ENCODE data around the gene PPP1CA.

PPP1CA gene

DNA sequence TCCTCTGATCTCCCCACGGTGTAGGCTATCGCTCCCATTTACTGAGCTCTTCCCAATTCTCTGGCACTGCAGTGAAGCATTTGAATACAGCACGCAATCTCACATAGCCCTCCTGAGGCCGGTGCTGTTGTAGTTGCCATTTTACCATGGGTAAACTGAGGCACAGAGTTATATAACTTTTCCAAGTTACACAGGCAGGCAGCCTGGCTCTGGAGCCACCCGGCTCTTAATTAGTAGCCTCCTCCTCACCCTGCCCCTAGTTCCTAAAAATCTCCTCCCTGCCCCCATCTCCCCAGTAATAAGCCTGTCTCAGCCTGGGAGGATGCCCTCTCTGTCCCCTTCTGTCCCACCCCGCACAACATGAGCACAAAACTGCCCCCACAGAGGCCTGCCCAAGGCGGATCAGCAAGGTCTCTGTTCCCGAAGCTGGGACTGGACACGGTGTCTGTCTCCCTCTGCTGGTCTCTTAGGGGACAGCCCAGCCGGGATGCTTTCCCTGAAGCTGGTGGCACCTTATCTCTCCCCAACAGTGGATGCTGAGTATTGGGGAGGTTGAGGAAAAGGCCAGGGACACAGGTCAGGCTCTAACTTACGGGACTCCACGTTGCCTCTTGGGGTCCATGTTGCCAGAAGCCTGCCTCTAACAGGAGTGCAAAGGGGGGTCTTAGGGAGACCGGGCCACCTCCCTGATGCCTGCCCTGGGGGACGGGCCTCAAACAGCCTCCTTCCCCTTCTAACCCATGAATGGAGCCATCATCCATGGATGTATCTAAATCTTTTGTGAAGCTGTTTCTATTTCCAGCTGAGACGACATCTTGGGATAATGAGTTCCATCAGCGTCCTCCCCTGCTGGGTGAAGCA, 19.2 kb downstream of the PPP1CA start:
- no peaks in the 10 kb centered on the region for H3K36me3 ChIP-seq (ENCODE audit: low read depth)
- H3K4me3 ChIP-seq (ENCODE audit: severe bottlenecking) = no peak overlapping the region
- no peaks in the 10 kb centered on the region for H3K27me3 ChIP-seq (ENCODE audit: insufficient read depth, poor library complexity, severe bottlenecking)
- H3K27ac ChIP-seq (ENCODE audit: poor library complexity, severe bottlenecking) = no peak overlapping the region
- H3K9me3 ChIP-seq (ENCODE audit: severe bottlenecking) = no peaks in the 10 kb centered on the region
- peak; percentile 66 for ATAC-seq (ENCODE audit: low read depth)
- no peak for DNase-seq (ENCODE audit: low spot score)
- TF ChIP-seq, protein P1, sequence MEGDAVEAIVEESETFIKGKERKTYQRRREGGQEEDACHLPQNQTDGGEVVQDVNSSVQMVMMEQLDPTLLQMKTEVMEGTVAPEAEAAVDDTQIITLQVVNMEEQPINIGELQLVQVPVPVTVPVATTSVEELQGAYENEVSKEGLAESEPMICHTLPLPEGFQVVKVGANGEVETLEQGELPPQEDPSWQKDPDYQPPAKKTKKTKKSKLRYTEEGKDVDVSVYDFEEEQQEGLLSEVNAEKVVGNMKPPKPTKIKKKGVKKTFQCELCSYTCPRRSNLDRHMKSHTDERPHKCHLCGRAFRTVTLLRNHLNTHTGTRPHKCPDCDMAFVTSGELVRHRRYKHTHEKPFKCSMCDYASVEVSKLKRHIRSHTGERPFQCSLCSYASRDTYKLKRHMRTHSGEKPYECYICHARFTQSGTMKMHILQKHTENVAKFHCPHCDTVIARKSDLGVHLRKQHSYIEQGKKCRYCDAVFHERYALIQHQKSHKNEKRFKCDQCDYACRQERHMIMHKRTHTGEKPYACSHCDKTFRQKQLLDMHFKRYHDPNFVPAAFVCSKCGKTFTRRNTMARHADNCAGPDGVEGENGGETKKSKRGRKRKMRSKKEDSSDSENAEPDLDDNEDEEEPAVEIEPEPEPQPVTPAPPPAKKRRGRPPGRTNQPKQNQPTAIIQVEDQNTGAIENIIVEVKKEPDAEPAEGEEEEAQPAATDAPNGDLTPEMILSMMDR (IDR thresholded peaks at IDR 0.05; ENCODE audit: poor library complexity, severe bottlenecking) = peak; percentile 95
- peaks cover 27% of the 10 kb centered on the region for H3K4me1 ChIP-seq (ENCODE audit: insufficient read depth, poor library complexity, severe bottlenecking)

DNA sequence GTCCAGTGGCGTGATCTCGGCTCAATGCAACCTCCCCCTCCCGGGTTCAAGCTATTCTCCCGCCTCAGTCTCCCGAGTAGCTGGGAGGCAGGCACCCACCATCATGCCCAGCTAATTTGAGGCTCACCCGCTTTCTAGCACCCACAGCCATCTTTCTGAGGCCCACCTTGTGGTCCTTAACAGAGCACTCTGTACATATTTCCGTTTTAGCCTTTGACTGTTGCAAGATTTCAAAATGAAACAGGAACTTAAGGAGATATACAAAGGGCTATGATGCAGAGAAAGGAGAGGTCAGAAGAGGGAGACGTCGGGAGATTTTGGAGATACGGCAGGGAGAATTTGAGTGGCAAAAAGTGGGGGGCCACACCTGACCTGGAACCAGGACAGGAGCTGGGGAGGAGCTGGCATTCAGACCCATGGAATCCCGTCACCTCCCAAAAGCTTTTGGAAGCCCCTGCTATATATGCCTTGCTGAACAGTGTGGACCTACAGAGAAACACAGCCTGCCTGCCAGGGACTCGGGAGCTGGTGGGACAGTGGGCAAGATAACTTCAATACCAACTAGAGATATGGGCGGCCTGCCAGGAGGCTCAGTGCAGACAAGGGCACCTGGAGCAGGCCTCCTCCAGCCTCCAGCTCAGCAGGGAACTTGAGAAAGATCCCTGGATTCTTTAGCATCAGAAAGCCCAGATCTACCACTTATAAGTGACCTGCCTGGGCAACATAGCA, 20.2 kb downstream of the PPP1CA start:
- H3K27me3 ChIP-seq (ENCODE audit: insufficient read depth, poor library complexity, severe bottlenecking) = no peaks in the 10 kb centered on the region
- no peaks in the 10 kb centered on the region for H3K36me3 ChIP-seq (ENCODE audit: low read depth)
- TF ChIP-seq, protein P1 (IDR thresholded peaks at IDR 0.05; ENCODE audit: poor library complexity, severe bottlenecking) = no peak
- no peaks in the 10 kb centered on the region for H3K9me3 ChIP-seq (ENCODE audit: severe bottlenecking)
- no peak overlapping the region for H3K4me3 ChIP-seq (ENCODE audit: severe bottlenecking)
- ATAC-seq (ENCODE audit: low read depth) = no peak
- peaks cover 31% of the 10 kb centered on the region for H3K4me1 ChIP-seq (ENCODE audit: insufficient read depth, poor library complexity, severe bottlenecking)
- no peak overlapping the region for H3K27ac ChIP-seq (ENCODE audit: poor library complexity, severe bottlenecking)
- DNase-seq (ENCODE audit: low spot score) = no peak

DNA sequence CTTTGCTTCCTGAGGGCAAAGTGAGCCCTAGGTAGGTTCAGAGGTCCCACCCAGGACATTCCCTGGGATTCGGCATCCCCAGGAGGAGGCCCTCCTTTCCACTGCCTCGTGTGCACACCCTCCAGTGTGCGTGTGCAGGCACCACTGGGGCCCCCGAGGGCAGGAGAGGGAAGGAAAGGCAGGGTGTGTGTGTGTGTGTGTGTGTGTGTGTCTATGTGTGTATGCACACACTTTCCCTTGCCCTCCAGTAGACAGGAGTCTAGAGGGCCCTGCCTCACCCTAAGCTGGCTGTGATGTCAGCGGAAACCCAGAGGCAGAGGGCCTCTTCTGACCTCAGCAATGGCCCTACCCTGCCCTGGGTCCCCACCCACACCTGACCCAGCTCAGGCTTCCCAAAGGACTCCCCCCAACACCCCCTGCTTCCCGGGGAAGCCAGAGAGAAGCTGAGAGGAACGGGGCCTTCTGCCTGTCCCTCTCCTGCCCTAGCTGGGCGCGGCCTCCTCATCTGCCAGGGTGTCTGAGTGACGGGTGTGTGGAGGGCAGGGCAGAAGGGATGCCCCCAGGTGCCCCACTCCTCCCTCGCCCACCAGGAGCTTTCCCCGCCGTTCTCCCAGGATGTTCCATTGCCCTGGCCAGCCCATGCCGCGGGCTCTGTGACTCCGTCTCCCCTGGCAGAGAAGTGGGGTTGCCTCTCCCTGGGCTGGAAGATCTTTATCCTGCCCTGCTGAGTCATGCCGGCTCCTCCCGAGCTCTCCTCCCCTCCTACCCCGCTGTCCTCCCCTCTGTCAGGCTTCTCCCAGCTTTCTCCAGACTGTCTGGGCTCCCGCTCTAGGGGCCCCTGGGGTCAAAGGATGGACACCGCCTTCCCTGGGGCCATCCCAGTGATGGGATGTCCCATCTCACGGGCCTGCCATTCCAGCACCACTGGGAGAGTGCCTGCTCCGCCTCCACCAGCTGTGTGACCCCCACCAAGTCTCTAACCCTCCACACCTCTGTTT, 22.3 kb downstream of the PPP1CA start:
- Histone ChIP-seq H3K36me3 (ENCODE audit: low read depth) (no peaks in the 10 kb centered on the region), H3K4me3 (ENCODE audit: severe bottlenecking) (no peak overlapping the region), H3K4me1 (ENCODE audit: insufficient read depth, poor library complexity, severe bottlenecking) (peaks cover 32% of the 10 kb centered on the region), H3K9me3 (ENCODE audit: severe bottlenecking) (no peaks in the 10 kb centered on the region), H3K27me3 (ENCODE audit: insufficient read depth, poor library complexity, severe bottlenecking) (no peaks in the 10 kb centered on the region), H3K27ac (ENCODE audit: poor library complexity, severe bottlenecking) (peak overlapping the region; percentile 53)
- DNase-seq (ENCODE audit: low spot score) (no peak), ATAC-seq (ENCODE audit: low read depth) (peak; percentile 71)
- TF ChIP-seq, protein P1 (IDR thresholded peaks at IDR 0.05; ENCODE audit: poor library complexity, severe bottlenecking) = no peak

DNA sequence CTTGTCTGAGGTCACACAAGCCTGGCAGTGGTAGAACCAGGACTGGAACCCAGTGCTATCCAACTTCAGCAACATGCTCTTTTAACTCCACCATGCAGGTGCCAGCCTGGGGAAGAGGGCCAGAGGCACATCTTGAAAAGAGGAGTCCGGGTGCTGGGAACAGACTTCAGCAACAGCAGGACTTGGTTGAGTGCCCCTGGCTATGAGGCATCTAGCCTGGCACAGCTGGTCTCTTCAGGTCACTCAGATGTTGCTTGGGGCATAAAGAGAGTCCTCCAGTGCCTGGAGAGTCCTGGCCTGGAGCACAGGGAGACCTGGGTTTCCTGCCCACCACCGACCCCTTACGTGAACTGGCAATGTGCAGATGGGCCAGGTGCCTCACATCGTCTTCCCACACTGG, 23.1 kb downstream of the PPP1CA start:
- Histone ChIP-seq H3K27ac (ENCODE audit: poor library complexity, severe bottlenecking) (peak overlapping the region; percentile 53), H3K4me1 (ENCODE audit: insufficient read depth, poor library complexity, severe bottlenecking) (peaks cover 30% of the 10 kb centered on the region), H3K27me3 (ENCODE audit: insufficient read depth, poor library complexity, severe bottlenecking) (no peaks in the 10 kb centered on the region), H3K9me3 (ENCODE audit: severe bottlenecking) (no peaks in the 10 kb centered on the region), H3K4me3 (ENCODE audit: severe bottlenecking) (no peak overlapping the region), H3K36me3 (ENCODE audit: low read depth) (no peaks in the 10 kb centered on the region)
- TF ChIP-seq, protein P1 (IDR thresholded peaks at IDR 0.05; ENCODE audit: poor library complexity, severe bottlenecking) = no peak
- no peak for ATAC-seq (ENCODE audit: low read depth)
- no peak for DNase-seq (ENCODE audit: low spot score)

All from RWPE2 (cell line).